ENCODE measurements around the gene KRT7. TPM values are rescaled to one million over a fixed set of nuclear protein-coding genes. Genes with fewer than 3 reads are reported as not detected.

KRT7 gene
- total RNA-seq, 2 experiments from 2014 or later, result 3.4 to 3.9 TPM

GRCh38 chr12:52259657-52260243, 26.7 kb downstream of the KRT7 start:
- ChIA-PET CTCF (interaction anchor here (1.1 to 1.5 kb wide), 4 partner anchors 18 to 38 kb away, joined by 3 to 4 read pairs (median 3); no protein-coding TSS in a partner anchor), POLR2A (no interaction called here)
- peaks cover 65% of the 10 kb centered on the region for H3K27me3 Mint-ChIP-seq
- ATAC-seq (no peak), DNase-seq (no peak)
- intact Hi-C loops (cut with DNase I, micrococcal nuclease), result loop anchor here in 1 of 2 experiments (1.0 kb wide), 1 partner anchor 19 kb away; no protein-coding TSS in a partner anchor
- peaks cover 2% of the 10 kb centered on the region for H3K4me1 Mint-ChIP-seq
- H3K9me3 Mint-ChIP-seq (ENCODE audit: low read depth), result no peaks in the 10 kb centered on the region
- H3K4me3 Mint-ChIP-seq, result no peak overlapping the region
- H3K27ac Mint-ChIP-seq, result no peak overlapping the region
- no peaks in the 10 kb centered on the region for H3K36me3 Mint-ChIP-seq (ENCODE audit: low read depth)

DNA sequence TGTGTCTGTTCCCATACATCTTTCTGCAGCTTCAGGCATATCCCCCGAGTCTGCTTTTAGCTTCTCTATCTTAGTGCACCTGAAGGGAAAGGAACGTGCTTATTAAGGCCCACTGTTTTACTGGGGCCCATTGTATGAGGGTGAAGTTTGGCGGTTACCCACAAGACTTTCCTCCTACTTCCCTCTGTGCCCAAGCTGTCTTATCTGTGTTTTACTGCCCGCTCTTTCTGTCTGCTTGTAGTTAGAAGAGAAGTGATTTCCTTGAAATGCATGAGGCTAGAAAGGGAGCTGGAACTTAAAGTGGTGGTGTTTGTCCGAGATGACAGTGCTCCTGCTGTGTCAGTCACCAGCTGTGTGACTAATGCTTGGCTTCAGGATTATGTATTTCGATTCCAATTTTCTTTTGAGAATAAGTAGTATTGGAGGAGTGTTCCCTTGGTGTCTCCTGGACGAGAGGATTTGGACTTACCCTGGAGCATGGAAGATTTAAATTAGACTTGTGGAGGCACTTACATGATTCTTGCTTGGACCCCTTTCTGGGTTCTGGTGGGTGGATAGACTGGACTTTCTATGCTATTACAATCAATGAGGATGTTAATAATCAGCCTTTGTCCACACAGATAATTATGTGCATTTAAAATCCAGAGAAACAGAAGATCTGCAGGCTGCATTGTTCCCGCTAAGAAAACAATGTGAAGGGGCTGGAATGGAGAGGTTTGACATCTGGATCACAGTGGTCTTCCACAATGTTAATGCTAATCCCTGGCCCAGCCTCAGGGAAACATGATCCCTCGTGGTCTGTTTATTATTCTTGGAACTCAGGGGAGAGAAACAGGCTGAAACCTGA, 27.5 kb downstream of the KRT7 start:
- Mint-ChIP-seq H3K27me3 (peaks cover 58% of the 10 kb centered on the region), H3K36me3 (ENCODE audit: low read depth) (no peaks in the 10 kb centered on the region), H3K27ac (no peak overlapping the region), H3K9me3 (ENCODE audit: low read depth) (no peaks in the 10 kb centered on the region), H3K4me1 (peaks cover 2% of the 10 kb centered on the region), H3K4me3 (no peak overlapping the region)
- intact Hi-C loops (cut with DNase I, micrococcal nuclease), result no loop called here
- DNase-seq, result no peak
- CTCF ChIA-PET, result interaction anchor here (0.6 to 1.4 kb wide), 4 partner anchors 19 to 39 kb away, joined by 3 to 4 read pairs (median 3); no protein-coding TSS in a partner anchor
- POLR2A ChIA-PET, result no interaction called here
- no peak for ATAC-seq

DNA sequence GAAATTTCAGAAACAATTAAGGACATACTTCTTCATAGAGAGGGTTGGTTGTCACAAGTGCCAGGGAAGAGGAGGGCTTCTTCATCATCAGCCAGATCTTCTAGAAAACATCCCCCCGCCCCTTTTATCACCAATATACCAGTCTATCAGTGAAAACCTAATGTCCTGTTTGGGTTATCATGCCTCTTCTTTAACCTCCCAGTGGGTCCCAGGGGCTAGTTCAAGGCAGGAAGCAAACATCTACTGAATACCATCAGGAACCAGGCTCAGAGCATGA, 28.1 kb downstream of the KRT7 start:
- no peaks in the 10 kb centered on the region for H3K36me3 Mint-ChIP-seq (ENCODE audit: low read depth)
- ChIA-PET CTCF (no interaction called here), POLR2A (no interaction called here)

DNA sequence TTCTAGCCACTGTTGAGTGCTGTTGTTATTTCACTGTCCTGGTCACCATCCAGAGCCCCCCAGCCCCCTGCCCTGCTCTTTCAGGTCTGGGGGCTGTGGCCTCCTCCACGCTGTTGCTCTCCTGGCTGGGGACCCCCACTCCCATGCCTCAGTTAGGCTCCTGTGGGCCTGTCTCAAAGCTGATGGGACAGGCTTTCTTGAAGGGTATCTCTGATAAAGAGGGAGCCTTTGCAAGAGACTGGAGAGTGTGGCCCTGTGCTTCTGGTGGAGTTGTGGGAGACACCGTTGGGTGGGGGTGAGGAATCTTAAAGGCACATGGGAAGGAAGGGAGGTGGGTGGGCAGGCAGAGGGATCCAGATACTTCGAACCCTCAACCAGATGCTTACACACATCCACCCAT, 29.2 kb downstream of the KRT7 start:
- POLR2A ChIA-PET, result no interaction called here
- ATAC-seq (no peak), DNase-seq (no peak)
- Mint-ChIP-seq H3K27ac (no peak overlapping the region), H3K27me3 (peaks cover 46% of the 10 kb centered on the region), H3K36me3 (ENCODE audit: low read depth) (no peaks in the 10 kb centered on the region), H3K9me3 (ENCODE audit: low read depth) (no peaks in the 10 kb centered on the region), H3K4me1 (peaks cover 2% of the 10 kb centered on the region), H3K4me3 (no peak overlapping the region)
- intact Hi-C loops (cut with DNase I, micrococcal nuclease), result no loop called here
- CTCF ChIA-PET, result no interaction called here

More for the DNA sequence above, 28.1 kb downstream of the KRT7 start:
- no peak overlapping the region for H3K27ac Mint-ChIP-seq
- H3K27me3 Mint-ChIP-seq, result peaks cover 56% of the 10 kb centered on the region
- intact Hi-C loops (cut with DNase I, micrococcal nuclease), result no loop called here
- peaks cover 2% of the 10 kb centered on the region for H3K4me1 Mint-ChIP-seq
- DNase-seq (no peak), ATAC-seq (no peak)
- no peaks in the 10 kb centered on the region for H3K9me3 Mint-ChIP-seq (ENCODE audit: low read depth)
- H3K4me3 Mint-ChIP-seq, result no peak overlapping the region

- DNase-seq (no peak), ATAC-seq (no peak)
- intact Hi-C loops (cut with DNase I, micrococcal nuclease), result no loop called here
- peaks cover 44% of the 10 kb centered on the region for H3K27me3 Mint-ChIP-seq
- H3K4me1 Mint-ChIP-seq, result peaks cover 2% of the 10 kb centered on the region
- H3K36me3 Mint-ChIP-seq (ENCODE audit: low read depth), result no peaks in the 10 kb centered on the region
- POLR2A ChIA-PET, result no interaction called here
- CTCF ChIA-PET, result interaction anchor here (0.7 to 2.0 kb wide), 4 partner anchors 15 to 45 kb away, joined by 3 to 6 read pairs (median 4); no protein-coding TSS in a partner anchor
- H3K27ac Mint-ChIP-seq, result no peak overlapping the region
- H3K9me3 Mint-ChIP-seq (ENCODE audit: low read depth), result no peaks in the 10 kb centered on the region
- H3K4me3 Mint-ChIP-seq, result no peak overlapping the region
These were observed 30.9 kb downstream of the KRT7 start for GRCh38 chr12:52263761-52264434.

GRCh38 chr12:52264435-52264825, 31.4 kb downstream of the KRT7 start:
- ChIA-PET POLR2A (interaction anchor here (0.7 kb wide), 1 partner anchor 1325 kb away, joined by 3 read pairs; no protein-coding TSS in a partner anchor), CTCF (interaction anchor here (0.7 to 2.0 kb wide), 3 partner anchors 15 to 43 kb away, joined by 3 to 6 read pairs (median 3); no protein-coding TSS in a partner anchor)
- Mint-ChIP-seq H3K4me3 (no peak overlapping the region), H3K27me3 (peaks cover 40% of the 10 kb centered on the region), H3K4me1 (peaks cover 2% of the 10 kb centered on the region), H3K36me3 (ENCODE audit: low read depth) (no peaks in the 10 kb centered on the region), H3K27ac (no peak overlapping the region), H3K9me3 (ENCODE audit: low read depth) (no peaks in the 10 kb centered on the region)
- no peak for ATAC-seq
- intact Hi-C loops (cut with DNase I, micrococcal nuclease), result no loop called here
- no peak for DNase-seq

DNA sequence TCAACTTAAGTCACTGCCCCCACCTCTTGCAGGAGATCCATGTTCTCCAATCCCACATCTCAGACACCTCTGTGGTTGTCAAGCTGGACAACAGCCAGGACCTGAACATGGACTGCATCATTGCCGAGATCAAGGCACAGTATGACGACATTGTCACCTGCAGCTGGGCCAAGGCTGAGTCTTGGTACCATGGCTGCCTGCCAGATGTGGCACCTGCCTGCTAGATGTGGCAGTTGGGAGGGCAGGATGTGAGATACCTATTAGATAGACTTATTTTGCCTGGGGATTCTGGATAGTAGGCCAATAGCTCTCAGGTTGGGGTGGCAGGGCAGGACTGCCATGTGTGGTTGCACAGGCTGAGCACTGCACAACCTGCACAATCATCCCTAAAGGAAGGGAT, 33.5 kb downstream of the KRT7 start:
- ChIA-PET POLR2A (no interaction called here), CTCF (interaction anchor here (1.0 to 1.4 kb wide), 3 partner anchors 9 to 40 kb away, joined by 3 read pairs; no protein-coding TSS in a partner anchor)
- Mint-ChIP-seq H3K27me3 (peaks cover 32% of the 10 kb centered on the region), H3K9me3 (ENCODE audit: low read depth) (no peaks in the 10 kb centered on the region), H3K27ac (no peak overlapping the region), H3K4me1 (no peaks in the 10 kb centered on the region), H3K36me3 (ENCODE audit: low read depth) (no peaks in the 10 kb centered on the region), H3K4me3 (no peak overlapping the region)
- intact Hi-C loops (cut with DNase I, micrococcal nuclease), result no loop called here
- DNase-seq (no peak), ATAC-seq (no peak)

DNA sequence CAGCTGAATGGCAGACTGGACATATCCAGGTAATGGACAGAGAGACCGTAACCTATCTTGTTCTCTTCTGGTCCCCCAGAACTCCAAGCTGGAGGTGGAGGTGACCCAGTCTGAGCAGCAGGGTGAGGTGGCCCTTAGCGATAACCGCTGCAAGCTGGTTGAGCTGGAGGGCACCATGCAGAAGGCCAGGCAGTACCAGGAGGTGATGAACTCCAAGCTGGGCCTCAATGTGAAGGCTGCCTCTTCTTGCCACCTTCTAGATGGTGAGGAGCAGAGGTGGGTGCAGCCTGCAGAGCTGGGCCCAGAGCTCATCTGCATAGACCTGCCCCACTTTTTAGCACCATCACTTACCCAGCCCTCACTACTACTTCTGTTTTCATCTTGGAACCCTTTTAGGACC, 34.2 kb downstream of the KRT7 start:
- Mint-ChIP-seq H3K4me1 (no peaks in the 10 kb centered on the region), H3K4me3 (no peak overlapping the region), H3K36me3 (ENCODE audit: low read depth) (no peaks in the 10 kb centered on the region), H3K27ac (no peak overlapping the region), H3K9me3 (ENCODE audit: low read depth) (no peaks in the 10 kb centered on the region), H3K27me3 (peaks cover 28% of the 10 kb centered on the region)
- intact Hi-C loops (cut with DNase I, micrococcal nuclease), result no loop called here
- CTCF ChIA-PET, result interaction anchor here (0.6 to 5.1 kb wide), 3 partner anchors 9 to 598 kb away, joined by 3 to 29 read pairs (median 3); no protein-coding TSS in a partner anchor
- ATAC-seq (no peak), DNase-seq (no peak)
- POLR2A ChIA-PET, result no interaction called here

GRCh38 chr12:52267699-52268098, 34.7 kb downstream of the KRT7 start:
- intact Hi-C loops (cut with DNase I, micrococcal nuclease), result no loop called here
- no peak overlapping the region for H3K27ac Mint-ChIP-seq
- DNase-seq, result no peak
- peaks cover 23% of the 10 kb centered on the region for H3K27me3 Mint-ChIP-seq
- no peak overlapping the region for H3K4me3 Mint-ChIP-seq
- no peak for ATAC-seq
- ChIA-PET CTCF (interaction anchor here (0.6 to 5.1 kb wide), 2 partner anchors 12 to 598 kb away, joined by 3 to 29 read pairs; no protein-coding TSS in a partner anchor), POLR2A (no interaction called here)
- H3K4me1 Mint-ChIP-seq, result no peaks in the 10 kb centered on the region
- H3K9me3 Mint-ChIP-seq (ENCODE audit: low read depth), result no peaks in the 10 kb centered on the region
- no peaks in the 10 kb centered on the region for H3K36me3 Mint-ChIP-seq (ENCODE audit: low read depth)

GRCh38 chr12:52268212-52268611, 35.2 kb downstream of the KRT7 start:
- DNase-seq, result no peak
- peaks cover 24% of the 10 kb centered on the region for H3K27me3 Mint-ChIP-seq
- ATAC-seq, result no peak
- H3K36me3 Mint-ChIP-seq (ENCODE audit: low read depth), result no peaks in the 10 kb centered on the region
- no peaks in the 10 kb centered on the region for H3K4me1 Mint-ChIP-seq
- no peaks in the 10 kb centered on the region for H3K9me3 Mint-ChIP-seq (ENCODE audit: low read depth)
- intact Hi-C loops (cut with DNase I, micrococcal nuclease), result no loop called here
- ChIA-PET POLR2A (no interaction called here), CTCF (interaction anchor here (0.6 to 5.1 kb wide), 3 partner anchors 11 to 213 kb away, joined by 3 to 29 read pairs (median 4); no protein-coding TSS in a partner anchor)
- H3K4me3 Mint-ChIP-seq, result no peak overlapping the region
- H3K27ac Mint-ChIP-seq, result no peak overlapping the region

- H3K4me3 Mint-ChIP-seq, result no peak overlapping the region
- H3K27ac Mint-ChIP-seq, result no peak overlapping the region
- H3K36me3 Mint-ChIP-seq (ENCODE audit: low read depth), result no peaks in the 10 kb centered on the region
- POLR2A ChIA-PET, result no interaction called here
- H3K27me3 Mint-ChIP-seq, result peaks cover 32% of the 10 kb centered on the region
- CTCF ChIA-PET, result interaction anchor here (0.8 to 5.1 kb wide), 2 partner anchors 9 to 60 kb away, joined by 3 to 29 read pairs; no protein-coding TSS in a partner anchor
- ATAC-seq (no peak), DNase-seq (no peak)
- intact Hi-C loops (cut with DNase I, micrococcal nuclease), result no loop called here
- H3K9me3 Mint-ChIP-seq (ENCODE audit: low read depth), result no peaks in the 10 kb centered on the region
- H3K4me1 Mint-ChIP-seq, result no peaks in the 10 kb centered on the region
These were observed 37.6 kb downstream of the KRT7 start for GRCh38 chr12:52270541-52271070.
